ENCODE data around the gene HERC2.

- TF ChIP-seq POLR2A (IDR thresholded peaks at IDR 0.05), result no peak
- TF ChIP-seq CTCF (IDR thresholded peaks at IDR 0.05), result no peak
Measured at GRCh38 chr15:28120359-28120640, 201.7 kb downstream of the HERC2 start.
